Transverse colon (tissue), 4 donors: ENCODE data around the gene CHURC1.

Experiments used
- EP300 ChIP-seq: sonication (generic); formaldehyde crosslinking; IDR thresholded peaks from one replicate; pipeline ENCODE4 v1.6.1; 2017; ENCODE audit warnings: antibody characterized with exemption, low read depth
- POLR2A ChIP-seq: fragments of 450-650 bp; IDR thresholded peaks from one replicate; pipeline ENCODE4 v1.6.1; 2016; ENCODE audit warnings: antibody characterized with exemption, mild to moderate bottlenecking, moderate library complexity
- POLR2AphosphoS5 ChIP-seq, 3 donors: sonication (generic); formaldehyde crosslinking; IDR thresholded peaks; one replicate each; pipeline ENCODE4 v1.6.1; 2016; ENCODE audit warnings: antibody characterized with exemption in 3 of 3
- TF ChIP-seq, protein P1 (sequence below), 5 experiments: fragments of 200-600 bp in 3 of 5; fragments of 450-650 bp in 2 of 5; sonication (generic) in 3 of 5; IDR thresholded peaks; 1 replicate in 2 of 5; 2 replicates in 3 of 5; pipeline ENCODE4 v1.5.1; 2016 to 2017; ENCODE audit warnings: antibody characterized with exemption in 5 of 5, inconsistent platforms in 3 of 5, mild to moderate bottlenecking in 2 of 5, moderate library complexity in 1 of 5

DNA sequence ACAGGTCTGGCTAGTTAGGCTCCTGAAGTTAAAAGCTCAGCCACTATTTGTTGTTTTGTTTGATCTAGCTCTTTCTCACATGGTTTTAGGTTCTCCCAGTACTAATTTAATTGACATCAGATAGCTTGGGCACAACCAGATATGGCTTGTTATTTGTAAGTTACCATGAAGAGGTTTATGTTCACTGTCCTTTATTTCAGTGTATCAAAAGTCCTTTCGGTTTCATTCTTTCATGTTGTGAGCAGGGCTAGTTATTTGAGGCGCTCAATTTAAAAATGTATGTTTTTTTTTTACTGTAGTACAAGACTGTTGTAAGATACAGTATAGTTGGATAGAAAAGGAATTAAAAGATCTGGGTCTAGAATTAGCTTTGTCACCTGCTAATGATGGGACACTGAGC is 21.3 kb downstream of the CHURC1 start:
- TF ChIP-seq POLR2AphosphoS5 (IDR thresholded peaks at IDR 0.05) (no peak), POLR2A (no peak), EP300 (no peak)
- TF ChIP-seq, protein P1, sequence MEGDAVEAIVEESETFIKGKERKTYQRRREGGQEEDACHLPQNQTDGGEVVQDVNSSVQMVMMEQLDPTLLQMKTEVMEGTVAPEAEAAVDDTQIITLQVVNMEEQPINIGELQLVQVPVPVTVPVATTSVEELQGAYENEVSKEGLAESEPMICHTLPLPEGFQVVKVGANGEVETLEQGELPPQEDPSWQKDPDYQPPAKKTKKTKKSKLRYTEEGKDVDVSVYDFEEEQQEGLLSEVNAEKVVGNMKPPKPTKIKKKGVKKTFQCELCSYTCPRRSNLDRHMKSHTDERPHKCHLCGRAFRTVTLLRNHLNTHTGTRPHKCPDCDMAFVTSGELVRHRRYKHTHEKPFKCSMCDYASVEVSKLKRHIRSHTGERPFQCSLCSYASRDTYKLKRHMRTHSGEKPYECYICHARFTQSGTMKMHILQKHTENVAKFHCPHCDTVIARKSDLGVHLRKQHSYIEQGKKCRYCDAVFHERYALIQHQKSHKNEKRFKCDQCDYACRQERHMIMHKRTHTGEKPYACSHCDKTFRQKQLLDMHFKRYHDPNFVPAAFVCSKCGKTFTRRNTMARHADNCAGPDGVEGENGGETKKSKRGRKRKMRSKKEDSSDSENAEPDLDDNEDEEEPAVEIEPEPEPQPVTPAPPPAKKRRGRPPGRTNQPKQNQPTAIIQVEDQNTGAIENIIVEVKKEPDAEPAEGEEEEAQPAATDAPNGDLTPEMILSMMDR (IDR thresholded peaks at IDR 0.05): no peak
